Activated B cell treated with CpG ODN at 0.5 μM for 24 hours (primary cell): Measurements from ENCODE around the gene NR1H4. TPM values are rescaled to one million over a fixed set of nuclear protein-coding genes. Genes with fewer than 3 reads are reported as not detected.
"Not testable (repeated sequence)": the region's sequence is repeated elsewhere in the genome, so short reads cannot be mapped to it uniquely, and the experiment has no call there.

Experiments used
- ATAC-seq: fragments of 200-7000 bp; cut with Tn5 transposase; one replicate; pipeline ENCODE4 v1.10.0; 2021; ENCODE audit warnings: low read depth, mild to moderate bottlenecking, moderate library complexity
- CTCF ChIA-PET: fragments of 350-600 bp; sonication (Branson Sonifier 250); formaldehyde crosslinking; loops from one replicate; lab custom pipeline; 2021; ENCODE audit warnings: antibody characterized with exemption; lab: Charles Lee
- POLR2A ChIA-PET: fragments of 350-600 bp; sonication (Branson Sonifier 250); formaldehyde crosslinking; loops from one replicate; lab custom pipeline; 2021; ENCODE audit warnings: antibody characterized with exemption; lab: Charles Lee
- DNase-seq: peaks from one replicate; pipeline ENCODE4 v3.0.0; 2022
- H3K27ac Mint-ChIP-seq: one replicate; pipeline ENCODE4 v1.8.0; 2020; ENCODE audit warnings: mixed read lengths
- H3K27me3 Mint-ChIP-seq: one replicate; pipeline ENCODE4 v1.8.0; 2021; ENCODE audit warnings: mixed read lengths
- H3K36me3 Mint-ChIP-seq: one replicate; pipeline ENCODE4 v1.8.0; 2021; ENCODE audit warnings: low read depth, mixed read lengths
- H3K4me1 Mint-ChIP-seq: one replicate; pipeline ENCODE4 v1.8.0; 2021; ENCODE audit warnings: mixed read lengths
- H3K4me3 Mint-ChIP-seq: one replicate; pipeline ENCODE4 v1.8.0; 2020; ENCODE audit warnings: mild to moderate bottlenecking, mixed read lengths
- H3K9me3 Mint-ChIP-seq: one replicate; pipeline ENCODE4 v1.8.0; 2020; ENCODE audit warnings: mixed read lengths
- CTCF ChIP-seq: fragments of 200-600 bp; IDR thresholded peaks from one replicate; pipeline ENCODE4 v1.8.0; 2022; ENCODE audit warnings: antibody characterized with exemption, mild to moderate bottlenecking
- intact Hi-C: fragments of 100-400 bp; cut with micrococcal nuclease; formaldehyde crosslinking; loops from one replicate; pipeline ENCODE4 v1.15.1; 2024
- total RNA-seq: library from RNA; stranded (reverse); gene quantifications from 2 replicates; pipeline ENCODE4 v1.2.3, GENCODE V29; 2022

NR1H4 gene
- not detected in 2 replicates for total RNA-seq

GRCh38 chr12:100473716-100474150, at the start of gene NR1H4:
Gene NR1H4 (plus strand): TSS chr12:100473866. CDS start chr12:100493324, 19,458 bp downstream.
- Mint-ChIP-seq H3K27ac (no peak within 1 kb of the TSS), H3K4me3 (no peak within 1 kb of the TSS), H3K36me3 (no peaks in the 10 kb centered on the region), H3K27me3 (peaks cover 7% of the 10 kb centered on the region), H3K4me1 (no peaks in the 10 kb centered on the region), H3K9me3 (no peaks in the 10 kb centered on the region)
- no peak for ATAC-seq
- POLR2A ChIA-PET, result no interaction called here
- intact Hi-C loops, result no loop called here
- CTCF ChIA-PET, result no interaction called here
- no peak for TF ChIP-seq CTCF
- DNase-seq, result no peak

GRCh38 chr12:100426145-100426544, 47.5 kb upstream of the NR1H4 start:
- H3K27ac Mint-ChIP-seq, result no peak overlapping the region
- POLR2A ChIA-PET, result no interaction called here
- H3K27me3 Mint-ChIP-seq, result no peaks in the 10 kb centered on the region
- H3K36me3 Mint-ChIP-seq, result no peaks in the 10 kb centered on the region
- no peaks in the 10 kb centered on the region for H3K4me1 Mint-ChIP-seq
- peaks cover 16% of the 10 kb centered on the region for H3K9me3 Mint-ChIP-seq
- DNase-seq (no peak), ATAC-seq (no peak)
- no peak for TF ChIP-seq CTCF
- intact Hi-C loops, result no loop called here
- no peak overlapping the region for H3K4me3 Mint-ChIP-seq
- CTCF ChIA-PET, result no interaction called here

GRCh38 chr12:100427078-100427477, 46.6 kb upstream of the NR1H4 start:
- Mint-ChIP-seq H3K4me3 (no peak overlapping the region), H3K9me3 (peaks cover 16% of the 10 kb centered on the region), H3K36me3 (no peaks in the 10 kb centered on the region), H3K27ac (no peak overlapping the region), H3K4me1 (no peaks in the 10 kb centered on the region), H3K27me3 (no peaks in the 10 kb centered on the region)
- TF ChIP-seq CTCF, result no peak
- ATAC-seq (no peak), DNase-seq (no peak)
- ChIA-PET CTCF (no interaction called here), POLR2A (no interaction called here)
- intact Hi-C loops, result no loop called here

- ATAC-seq, intact Hi-C loops, H3K27ac Mint-ChIP-seq, H3K4me1 Mint-ChIP-seq, H3K27me3 Mint-ChIP-seq, DNase-seq, H3K9me3 Mint-ChIP-seq, POLR2A ChIA-PET, CTCF ChIA-PET, H3K36me3 Mint-ChIP-seq, H3K4me3 Mint-ChIP-seq: not testable (repeated sequence)
Measured at GRCh38 chr12:100430251-100430650, 43.4 kb upstream of the NR1H4 start.

GRCh38 chr12:100433701-100434100, 40.0 kb upstream of the NR1H4 start:
- ChIA-PET POLR2A (no interaction called here), CTCF (no interaction called here)
- intact Hi-C loops, result no loop called here
- TF ChIP-seq CTCF, result no peak
- ATAC-seq (no peak), DNase-seq (no peak)
- no peaks in the 10 kb centered on the region for H3K4me1 Mint-ChIP-seq
- no peak overlapping the region for H3K27ac Mint-ChIP-seq
- peaks cover 2% of the 10 kb centered on the region for H3K9me3 Mint-ChIP-seq
- H3K27me3 Mint-ChIP-seq, result no peaks in the 10 kb centered on the region
- no peaks in the 10 kb centered on the region for H3K36me3 Mint-ChIP-seq
- H3K4me3 Mint-ChIP-seq, result no peak overlapping the region

- H3K4me3 Mint-ChIP-seq, result no peak overlapping the region
- CTCF ChIA-PET, result no interaction called here
- H3K4me1 Mint-ChIP-seq, result no peaks in the 10 kb centered on the region
- H3K36me3 Mint-ChIP-seq, result no peaks in the 10 kb centered on the region
- H3K9me3 Mint-ChIP-seq, result peaks cover 2% of the 10 kb centered on the region
- no peak for TF ChIP-seq CTCF
- no peak overlapping the region for H3K27ac Mint-ChIP-seq
- intact Hi-C loops, result no loop called here
- ATAC-seq, result no peak
- DNase-seq, result no peak
- POLR2A ChIA-PET, result no interaction called here
- H3K27me3 Mint-ChIP-seq, result no peaks in the 10 kb centered on the region
Measured at GRCh38 chr12:100434177-100434576, 39.5 kb upstream of the NR1H4 start.
